Parathyroid adenoma (tissue), 2 donors: Measurements from ENCODE around the gene IST1.
A peak's percentile ranks its signal among the peaks of the same experiment; 100 is the strongest.

Experiments used
- H2AFZ ChIP-seq: fragments of 300-600 bp; sonication (generic); one replicate; pipeline ENCODE4 v1.7.0; 2017; ENCODE audit warnings: antibody characterized with exemption, mild to moderate bottlenecking
- H3K27ac ChIP-seq: fragments of 300-600 bp; sonication (generic); one replicate; pipeline ENCODE4 v1.7.0; 2017
- H3K27me3 ChIP-seq: fragments of 300-600 bp; sonication (generic); one replicate; pipeline ENCODE4 v1.7.0; 2017; ENCODE audit warnings: low read length; ENCODE audit not compliant: control insufficient read depth, insufficient read depth
- H3K36me3 ChIP-seq: fragments of 300-600 bp; sonication (generic); one replicate; pipeline ENCODE4 v1.7.0; 2017; ENCODE audit warnings: low read length; ENCODE audit not compliant: control insufficient read depth, insufficient read depth
- H3K4me1 ChIP-seq: fragments of 300-600 bp; sonication (generic); one replicate; pipeline ENCODE4 v1.7.0; 2017; ENCODE audit warnings: control low read depth
- H3K4me2 ChIP-seq: fragments of 300-600 bp; sonication (generic); one replicate; pipeline ENCODE4 v1.7.0; 2017; ENCODE audit warnings: low read length
- H3K4me3 ChIP-seq: fragments of 300-600 bp; sonication (generic); one replicate; pipeline ENCODE4 v1.7.0; 2017; ENCODE audit warnings: low read depth, low read length
- H3K79me2 ChIP-seq: fragments of 300-600 bp; sonication (generic); one replicate; pipeline ENCODE4 v1.7.0; 2017; ENCODE audit warnings: control low read depth
- H3K9ac ChIP-seq: fragments of 300-600 bp; sonication (generic); one replicate; pipeline ENCODE4 v1.7.0; 2017; ENCODE audit warnings: mild to moderate bottlenecking
- H3K9me3 ChIP-seq: fragments of 300-600 bp; sonication (generic); one replicate; pipeline ENCODE4 v1.7.0; 2017; ENCODE audit warnings: low read length; ENCODE audit not compliant: control insufficient read depth
- CTCF ChIP-seq: fragments of 300-600 bp; sonication (generic); IDR thresholded peaks from one replicate; pipeline ENCODE4 v1.7.0; 2017; ENCODE audit warnings: antibody characterized with exemption, mild to moderate bottlenecking
- donor health status: primary hyperparathyroidism.

IST1 gene

GRCh38 chr16:71911121-71911520 is 15.8 kb downstream of the IST1 start:
- no peak overlapping the region for H3K4me2 ChIP-seq
- no peak overlapping the region for H3K4me3 ChIP-seq
- no peaks in the 10 kb centered on the region for H3K9me3 ChIP-seq
- H3K9ac ChIP-seq = no peak overlapping the region
- peaks cover 80% of the 10 kb centered on the region for H3K79me2 ChIP-seq
- H3K4me1 ChIP-seq = peaks cover 27% of the 10 kb centered on the region
- H2AFZ ChIP-seq = no peak overlapping the region
- no peaks in the 10 kb centered on the region for H3K36me3 ChIP-seq
- TF ChIP-seq CTCF = no peak
- H3K27ac ChIP-seq = no peak overlapping the region
- H3K27me3 ChIP-seq = no peaks in the 10 kb centered on the region

- Histone ChIP-seq H3K9ac (no peak overlapping the region), H3K4me3 (no peak overlapping the region), H3K4me2 (no peak overlapping the region), H3K27ac (no peak overlapping the region), H3K4me1 (peaks cover 34% of the 10 kb centered on the region), H3K36me3 (no peaks in the 10 kb centered on the region), H3K27me3 (no peaks in the 10 kb centered on the region), H3K9me3 (no peaks in the 10 kb centered on the region), H3K79me2 (peaks cover 72% of the 10 kb centered on the region), H2AFZ (no peak overlapping the region)
- no peak for TF ChIP-seq CTCF
Observed at GRCh38 chr16:71912534-71913275, 17.4 kb downstream of the IST1 start.

- Histone ChIP-seq H3K9me3 (no peaks in the 10 kb centered on the region), H3K4me3 (no peak overlapping the region), H2AFZ (no peak overlapping the region), H3K4me1 (peaks cover 32% of the 10 kb centered on the region), H3K27ac (peak overlapping the region; percentile 40), H3K27me3 (no peaks in the 10 kb centered on the region), H3K4me2 (no peak overlapping the region), H3K79me2 (peaks cover 66% of the 10 kb centered on the region), H3K9ac (no peak overlapping the region), H3K36me3 (no peaks in the 10 kb centered on the region)
- no peak for TF ChIP-seq CTCF
Observed at GRCh38 chr16:71914802-71915201, 19.5 kb downstream of the IST1 start.

- no peak for TF ChIP-seq CTCF
- Histone ChIP-seq H3K36me3 (no peaks in the 10 kb centered on the region), H3K27ac (peak overlapping the region; percentile 40)
Observed at GRCh38 chr16:71915350-71915749, 20.0 kb downstream of the IST1 start.

GRCh38 chr16:71916397-71916920 is 21.1 kb downstream of the IST1 start:
- no peak overlapping the region for H3K9ac ChIP-seq
- no peak overlapping the region for H3K4me2 ChIP-seq
- no peaks in the 10 kb centered on the region for H3K36me3 ChIP-seq
- no peaks in the 10 kb centered on the region for H3K27me3 ChIP-seq
- no peaks in the 10 kb centered on the region for H3K9me3 ChIP-seq
- peaks cover 30% of the 10 kb centered on the region for H3K4me1 ChIP-seq
- H3K4me3 ChIP-seq = no peak overlapping the region
- peak overlapping the region; percentile 40 for H3K27ac ChIP-seq
- no peak for TF ChIP-seq CTCF
- peaks cover 60% of the 10 kb centered on the region for H3K79me2 ChIP-seq
- no peak overlapping the region for H2AFZ ChIP-seq

More at GRCh38 chr16:71915350-71915749, 20.0 kb downstream of the IST1 start:
- Histone ChIP-seq H3K9ac (no peak overlapping the region), H3K4me2 (peak overlapping the region; percentile 17), H3K4me1 (peaks cover 30% of the 10 kb centered on the region), H3K79me2 (peaks cover 61% of the 10 kb centered on the region), H3K4me3 (no peak overlapping the region), H3K9me3 (no peaks in the 10 kb centered on the region), H2AFZ (no peak overlapping the region), H3K27me3 (no peaks in the 10 kb centered on the region)
